Neuron (in vitro differentiated cells): Measurements from ENCODE around the gene SPATA12.

Experiments used
- H2AFZ ChIP-seq: one replicate; pipeline ENCODE4 v1.6.1; 2013; ENCODE audit warnings: low read depth, mild to moderate bottlenecking, inconsistent platforms, low read length, moderate library complexity
- H3K27me3 ChIP-seq: one replicate; pipeline ENCODE4 v1.6.1; 2013; ENCODE audit warnings: low read length; ENCODE audit not compliant: insufficient read depth
- H3K36me3 ChIP-seq: one replicate; pipeline ENCODE4 v1.6.1; 2013; ENCODE audit warnings: low read length; ENCODE audit not compliant: insufficient read depth
- H3K4me1 ChIP-seq: one replicate; pipeline ENCODE4 v1.6.1; 2013; ENCODE audit warnings: low read length; ENCODE audit not compliant: insufficient read depth
- H3K4me3 ChIP-seq: 2 replicates; pipeline ENCODE4 v1.5.1; 2013; ENCODE audit warnings: mild to moderate bottlenecking, low read length, moderate library complexity
- H3K9me3 ChIP-seq: one replicate; pipeline ENCODE4 v1.6.1; 2013; ENCODE audit warnings: low read length

SPATA12 gene

GRCh38 chr3:57060089-57060821 lies at the start of gene SPATA12:
SPATA12 (plus strand) TSS chr3:57060664; CDS start chr3:57073695, 13,031 bp downstream.
- peaks cover 1% of the 10 kb centered on the region for H3K9me3 ChIP-seq
- peaks cover 10% of the 10 kb centered on the region for H3K4me1 ChIP-seq
- H3K36me3 ChIP-seq, result no peaks in the 10 kb centered on the region
- H2AFZ ChIP-seq, result peak within 1 kb of the TSS; percentile 6
- H3K4me3 ChIP-seq, result no peak within 1 kb of the TSS
- H3K27me3 ChIP-seq, result no peaks in the 10 kb centered on the region

DNA sequence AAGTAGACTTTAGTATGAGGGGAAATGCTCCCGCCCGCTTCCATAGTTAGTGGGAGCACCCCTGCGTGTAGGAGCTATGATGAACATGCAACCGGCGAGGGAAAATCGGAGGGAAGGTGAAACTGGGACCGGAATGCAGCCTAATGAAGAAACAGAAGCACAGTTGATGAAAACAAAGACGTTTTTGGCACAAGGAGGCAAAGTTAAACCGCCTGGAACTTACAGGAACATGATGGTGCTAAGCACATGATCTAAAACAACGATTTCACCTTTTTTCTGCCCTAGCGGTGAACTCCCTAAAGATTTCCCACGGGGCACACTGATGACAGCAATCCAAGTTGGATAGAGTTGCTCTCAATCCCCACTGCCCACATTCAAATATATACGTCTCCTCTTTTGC lies 49.4 kb upstream of the SPATA12 start:
- no peaks in the 10 kb centered on the region for H3K36me3 ChIP-seq
- H3K27me3 ChIP-seq, result no peaks in the 10 kb centered on the region
- H2AFZ ChIP-seq, result no peak overlapping the region
- peaks cover 16% of the 10 kb centered on the region for H3K4me1 ChIP-seq
- H3K4me3 ChIP-seq, result no peak overlapping the region
- no peaks in the 10 kb centered on the region for H3K9me3 ChIP-seq

DNA sequence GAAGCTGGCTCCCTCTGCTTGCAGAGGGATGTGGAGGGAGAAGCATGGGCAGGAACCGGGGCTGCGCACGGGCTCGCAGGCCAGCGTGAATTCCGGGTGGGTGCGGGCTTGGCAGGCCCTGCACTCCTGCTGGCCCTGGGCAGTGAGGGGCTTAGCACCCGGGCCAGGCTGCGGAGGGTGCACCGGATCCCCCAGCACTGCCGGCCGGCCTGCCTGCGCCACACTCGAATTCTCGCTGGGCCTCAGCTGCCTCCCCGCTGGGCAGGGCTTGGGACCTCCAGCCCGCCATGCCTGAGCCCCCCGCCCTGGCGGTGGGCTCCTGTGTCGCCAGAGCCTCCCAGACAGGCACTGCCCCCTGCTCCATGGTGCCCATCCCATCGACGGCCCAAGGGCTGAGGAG lies 47.6 kb upstream of the SPATA12 start:
- Histone ChIP-seq H3K9me3 (no peaks in the 10 kb centered on the region), H3K4me1 (peaks cover 18% of the 10 kb centered on the region), H3K4me3 (no peak overlapping the region), H3K27me3 (no peaks in the 10 kb centered on the region), H2AFZ (no peak overlapping the region), H3K36me3 (no peaks in the 10 kb centered on the region)

DNA sequence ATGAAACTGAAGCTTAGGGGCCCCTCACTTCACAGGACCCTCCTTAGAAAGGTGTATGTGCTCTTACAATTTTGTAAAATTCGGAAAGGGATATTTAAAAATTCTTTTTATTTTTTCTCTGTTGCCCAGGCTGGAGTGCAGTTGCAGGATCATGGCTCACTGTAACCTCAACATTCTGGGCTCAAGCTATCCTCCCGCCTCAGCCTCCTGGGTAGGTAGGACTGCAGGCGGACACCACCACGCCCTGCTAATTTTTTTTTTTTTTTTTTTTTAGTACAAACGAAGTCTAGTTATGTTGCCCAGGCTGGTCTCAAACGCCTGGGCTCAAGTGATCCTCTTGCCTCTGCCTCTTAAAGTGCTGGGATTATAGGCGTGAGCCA lies 45.1 kb upstream of the SPATA12 start:
- Histone ChIP-seq H3K4me1 (peaks cover 15% of the 10 kb centered on the region), H3K36me3 (no peaks in the 10 kb centered on the region), H3K4me3 (no peak overlapping the region), H2AFZ (no peak overlapping the region), H3K9me3 (no peaks in the 10 kb centered on the region), H3K27me3 (no peaks in the 10 kb centered on the region)

GRCh38 chr3:57015912-57016311 lies 44.6 kb upstream of the SPATA12 start:
- Histone ChIP-seq H3K4me1 (peaks cover 15% of the 10 kb centered on the region), H3K4me3 (no peak overlapping the region), H3K36me3 (no peaks in the 10 kb centered on the region), H3K27me3 (no peaks in the 10 kb centered on the region), H2AFZ (no peak overlapping the region), H3K9me3 (no peaks in the 10 kb centered on the region)

DNA sequence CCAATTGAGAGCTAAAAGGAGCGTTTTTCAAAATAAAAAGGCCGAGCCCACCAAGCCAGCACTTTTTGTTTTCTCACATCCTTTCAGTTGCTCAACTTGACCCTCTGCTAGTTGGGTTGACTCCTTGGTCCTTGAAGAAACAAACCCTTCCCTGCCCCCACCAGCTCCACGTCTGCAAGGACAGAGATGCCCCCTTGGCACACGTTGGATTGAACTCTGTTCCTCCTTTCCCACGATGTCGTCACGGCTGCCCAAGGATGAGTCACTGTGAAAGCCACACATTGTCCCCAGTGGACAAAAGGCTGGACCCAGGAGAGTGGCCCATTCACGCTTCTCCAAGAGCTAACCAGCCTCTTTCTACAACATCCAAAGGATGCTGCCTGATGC lies 43.0 kb upstream of the SPATA12 start:
- Histone ChIP-seq H3K9me3 (no peaks in the 10 kb centered on the region), H3K36me3 (no peaks in the 10 kb centered on the region), H3K4me1 (peaks cover 15% of the 10 kb centered on the region), H2AFZ (no peak overlapping the region), H3K4me3 (no peak overlapping the region), H3K27me3 (no peaks in the 10 kb centered on the region)

GRCh38 chr3:57018246-57018645 lies 42.2 kb upstream of the SPATA12 start:
- no peaks in the 10 kb centered on the region for H3K27me3 ChIP-seq
- no peak overlapping the region for H2AFZ ChIP-seq
- no peak overlapping the region for H3K4me3 ChIP-seq
- H3K9me3 ChIP-seq, result no peaks in the 10 kb centered on the region
- peaks cover 15% of the 10 kb centered on the region for H3K4me1 ChIP-seq
- H3K36me3 ChIP-seq, result no peaks in the 10 kb centered on the region

DNA sequence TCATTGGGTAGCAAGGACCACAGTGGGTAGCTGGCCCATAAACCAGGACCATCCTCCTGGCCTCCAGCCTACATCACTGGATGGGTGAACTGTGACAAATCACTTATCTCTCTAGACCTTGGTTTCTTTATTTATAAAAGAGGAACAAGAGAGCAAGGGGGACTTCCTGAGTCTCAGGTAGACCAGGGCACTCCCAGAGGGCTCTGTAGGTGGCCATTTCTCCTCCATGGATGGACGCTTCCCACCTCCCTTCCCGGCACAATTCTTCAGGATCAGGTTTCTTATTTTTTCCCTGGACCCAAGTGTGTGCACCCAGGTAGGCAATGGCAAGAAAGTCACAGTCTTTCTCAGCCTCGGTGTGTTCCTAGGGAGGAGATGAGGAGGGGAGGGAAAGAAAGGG lies 41.4 kb upstream of the SPATA12 start:
- Histone ChIP-seq H3K4me1 (peaks cover 15% of the 10 kb centered on the region), H3K27me3 (no peaks in the 10 kb centered on the region), H3K4me3 (no peak overlapping the region), H3K36me3 (no peaks in the 10 kb centered on the region), H3K9me3 (no peaks in the 10 kb centered on the region), H2AFZ (no peak overlapping the region)

- Histone ChIP-seq H3K4me1 (no peaks in the 10 kb centered on the region), H3K4me3 (no peak overlapping the region), H3K9me3 (no peaks in the 10 kb centered on the region), H3K36me3 (no peaks in the 10 kb centered on the region), H2AFZ (no peak overlapping the region), H3K27me3 (no peaks in the 10 kb centered on the region)
Measured at GRCh38 chr3:57025237-57025636, 35.2 kb upstream of the SPATA12 start.

DNA sequence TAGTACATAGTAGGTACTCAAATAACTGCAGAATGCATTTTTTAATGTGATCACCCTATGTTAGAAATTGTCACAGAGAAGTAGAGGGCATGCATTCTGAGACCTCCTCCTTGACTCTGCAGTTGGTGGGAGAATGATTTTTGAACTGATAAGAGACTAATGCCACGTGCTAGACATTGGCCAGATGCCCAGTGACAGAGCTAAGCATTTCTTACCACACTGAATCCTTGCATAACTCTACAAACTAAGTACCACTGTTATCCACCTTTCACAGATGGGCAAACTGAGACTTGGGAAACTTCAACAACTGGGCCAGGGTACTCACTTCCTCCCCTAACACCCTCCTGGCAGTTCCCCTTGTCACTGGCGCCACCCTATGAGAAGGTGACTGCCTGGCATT lies 33.5 kb upstream of the SPATA12 start:
- no peak overlapping the region for H3K4me3 ChIP-seq
- H3K4me1 ChIP-seq, result no peaks in the 10 kb centered on the region
- no peaks in the 10 kb centered on the region for H3K9me3 ChIP-seq
- no peaks in the 10 kb centered on the region for H3K27me3 ChIP-seq
- H3K36me3 ChIP-seq, result no peaks in the 10 kb centered on the region
- no peak overlapping the region for H2AFZ ChIP-seq

- no peak overlapping the region for H3K4me3 ChIP-seq
- H3K4me1 ChIP-seq, result no peaks in the 10 kb centered on the region
- H2AFZ ChIP-seq, result no peak overlapping the region
- H3K27me3 ChIP-seq, result no peaks in the 10 kb centered on the region
- no peaks in the 10 kb centered on the region for H3K9me3 ChIP-seq
- H3K36me3 ChIP-seq, result no peaks in the 10 kb centered on the region
Measured at GRCh38 chr3:57029383-57029782, 31.1 kb upstream of the SPATA12 start.

- H2AFZ ChIP-seq, result no peak overlapping the region
- no peaks in the 10 kb centered on the region for H3K4me1 ChIP-seq
- no peaks in the 10 kb centered on the region for H3K27me3 ChIP-seq
- no peaks in the 10 kb centered on the region for H3K9me3 ChIP-seq
- H3K4me3 ChIP-seq, result no peak overlapping the region
- no peaks in the 10 kb centered on the region for H3K36me3 ChIP-seq
Measured at GRCh38 chr3:57029924-57030323, 30.5 kb upstream of the SPATA12 start.

DNA sequence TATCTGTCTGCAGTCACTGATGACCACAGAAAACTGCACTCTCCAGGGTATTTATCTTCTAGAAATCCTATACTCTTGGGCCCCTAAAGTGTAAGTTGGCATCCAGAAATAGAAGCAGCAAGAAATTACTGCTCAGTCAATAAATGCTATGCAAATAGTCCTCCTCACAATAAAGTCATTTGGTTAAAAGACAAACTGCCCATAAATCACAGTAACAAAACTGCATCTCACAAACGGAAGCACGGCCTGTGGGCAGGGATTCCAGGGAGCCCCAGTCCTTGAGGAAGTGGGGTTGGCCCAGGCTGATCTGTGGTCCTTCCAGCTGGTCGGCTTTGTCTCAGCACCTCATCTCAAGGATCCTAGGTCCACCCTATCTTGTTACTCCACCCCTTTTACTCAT lies 29.7 kb upstream of the SPATA12 start:
- Histone ChIP-seq H2AFZ (no peak overlapping the region), H3K36me3 (no peaks in the 10 kb centered on the region), H3K9me3 (no peaks in the 10 kb centered on the region), H3K4me1 (no peaks in the 10 kb centered on the region), H3K4me3 (no peak overlapping the region), H3K27me3 (no peaks in the 10 kb centered on the region)
